MM.1S (cell line): ENCODE measurements around the gene ACSS1.

Source experiments
- DNase-seq: peaks from one replicate; pipeline ENCODE4 v3.0.0-alpha.2; 2015
- H2AFZ ChIP-seq: fragments of 300-600 bp; sonication (generic); 2 replicates; pipeline ENCODE4 v1.6.0; 2016; ENCODE audit warnings: antibody characterized with exemption, low read length
- H3F3A ChIP-seq: fragments of 300-600 bp; sonication (generic); 2 replicates; pipeline ENCODE4 v1.6.1; 2016; ENCODE audit warnings: mild to moderate bottlenecking, antibody characterized with exemption, low read length, moderate library complexity, mixed read lengths; ENCODE audit not compliant: insufficient read depth
- H3K27ac ChIP-seq: fragments of 300-600 bp; sonication (generic); 2 replicates; pipeline ENCODE4 v1.5.1; 2016; ENCODE audit warnings: mild to moderate bottlenecking, low read length
- H3K27me3 ChIP-seq: fragments of 300-600 bp; sonication (generic); replicated peaks from 2 replicates; pipeline ENCODE4 v1.6.0; 2016; ENCODE audit warnings: low read length; ENCODE audit not compliant: insufficient read depth
- H3K36me3 ChIP-seq: fragments of 300-600 bp; sonication (generic); replicated peaks from 2 replicates; pipeline ENCODE4 v1.6.1; 2016; ENCODE audit warnings: mild to moderate bottlenecking, low read length, mixed read lengths; ENCODE audit not compliant: insufficient read depth
- H3K4me1 ChIP-seq: fragments of 300-600 bp; sonication (generic); 2 replicates; pipeline ENCODE4 v1.6.1; 2016; ENCODE audit warnings: low read length, mixed read lengths
- H3K4me2 ChIP-seq: fragments of 300-600 bp; sonication (generic); 2 replicates; pipeline ENCODE4 v1.6.0; 2016; ENCODE audit warnings: low read depth, low read length
- H3K4me3 ChIP-seq: fragments of 300-600 bp; sonication (generic); 2 replicates; pipeline ENCODE4 v1.5.1; 2016; ENCODE audit warnings: low read length, mixed read lengths
- H3K79me2 ChIP-seq: fragments of 300-600 bp; sonication (generic); 2 replicates; pipeline ENCODE4 v1.6.1; 2016; ENCODE audit warnings: mixed run types, low read length, mixed read lengths
- H3K9ac ChIP-seq: fragments of 300-600 bp; sonication (generic); 2 replicates; pipeline ENCODE4 v1.6.1; 2016; ENCODE audit warnings: low read length, mixed read lengths
- H3K9me2 ChIP-seq: fragments of 300-600 bp; sonication (generic); replicated peaks from 2 replicates; pipeline ENCODE4 v1.6.1; 2016; ENCODE audit warnings: mild to moderate bottlenecking, low read length, mixed read lengths; ENCODE audit not compliant: insufficient read depth
- H3K9me3 ChIP-seq: fragments of 300-600 bp; sonication (generic); replicated peaks from 2 replicates; pipeline ENCODE4 v1.6.1; 2016; ENCODE audit warnings: mild to moderate bottlenecking, low read length, mixed read lengths; ENCODE audit not compliant: insufficient read depth
- H4K20me1 ChIP-seq: fragments of 300-600 bp; sonication (generic); 2 replicates; pipeline ENCODE4 v1.6.1; 2016; ENCODE audit warnings: mild to moderate bottlenecking, low read length, moderate library complexity, mixed read lengths; ENCODE audit not compliant: insufficient read depth
- EZH2 ChIP-seq: fragments of 300-600 bp; sonication (generic); optimal IDR thresholded peaks from 2 replicates; pipeline ENCODE3; 2017; ENCODE audit warnings: low read depth, mild to moderate bottlenecking, antibody characterized with exemption, low read length, mixed read lengths
- EZH2phosphoT487 ChIP-seq: fragments of 300-600 bp; sonication (generic); IDR thresholded peaks from 2 replicates; pipeline ENCODE4 v1.6.1; 2018; ENCODE audit warnings: antibody characterized with exemption, low read length
- TF ChIP-seq, protein P1 (sequence below): fragments of 300-600 bp; sonication (generic); IDR thresholded peaks from 2 replicates; pipeline ENCODE4 v1.5.1; 2016; ENCODE audit warnings: antibody characterized with exemption, low read length, mixed read lengths

Gene ACSS1

GRCh38 chr20:25033265-25033923 lies 24.5 kb downstream of the ACSS1 start:
- Histone ChIP-seq H3F3A (peaks cover 16% of the 10 kb centered on the region), H3K4me3 (no peak overlapping the region), H3K79me2 (peaks cover 87% of the 10 kb centered on the region), H3K27me3 (no peaks in the 10 kb centered on the region), H3K4me1 (peaks cover 30% of the 10 kb centered on the region), H3K36me3 (no peaks in the 10 kb centered on the region), H2AFZ (no peak overlapping the region), H3K9ac (no peak overlapping the region), H3K9me2 (no peaks in the 10 kb centered on the region), H3K4me2 (no peak overlapping the region), H4K20me1 (no peaks in the 10 kb centered on the region; the same call in 1 of the 2 replicates), H3K9me3 (no peaks in the 10 kb centered on the region), H3K27ac (no peak overlapping the region)
- no peak for TF ChIP-seq EZH2phosphoT487
- no peak for DNase-seq

DNA sequence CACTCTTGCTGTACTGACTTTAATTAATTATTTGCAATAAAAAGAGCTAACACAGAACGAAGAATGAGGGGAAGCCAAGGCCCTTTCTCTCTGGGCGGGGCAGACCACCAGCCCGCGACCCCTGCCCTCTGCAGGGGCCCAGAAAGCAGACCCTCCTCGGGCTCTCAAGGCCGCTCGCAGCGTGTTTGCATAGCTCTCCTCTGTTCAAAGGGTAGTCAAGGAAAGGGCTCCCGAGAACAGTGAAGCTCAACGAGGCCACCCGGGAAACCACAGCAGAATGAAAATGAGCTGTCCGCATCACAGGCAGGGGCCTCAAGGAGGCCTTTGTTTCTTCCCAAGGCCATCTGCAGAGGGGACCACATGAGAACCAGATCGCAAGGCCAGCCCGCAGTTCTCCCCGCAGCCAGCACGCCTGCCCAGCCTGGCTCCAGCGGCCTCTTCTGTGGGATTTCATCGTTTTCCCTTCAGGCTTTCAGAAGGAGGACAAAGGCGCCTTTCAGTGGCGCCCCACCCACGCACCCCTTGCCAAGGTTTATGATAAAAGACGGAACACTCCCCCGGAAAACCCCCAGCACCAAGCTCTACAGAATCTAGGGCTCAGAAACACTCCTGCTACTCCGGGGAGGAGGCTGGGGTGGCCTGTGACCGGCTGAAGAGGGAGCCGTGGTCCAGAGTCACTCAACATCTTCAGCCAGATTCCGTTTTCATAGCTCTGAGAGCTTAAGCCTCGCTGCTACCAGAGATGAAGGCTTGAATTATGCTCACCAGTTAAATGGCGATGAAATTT lies 25.3 kb downstream of the ACSS1 start:
- peaks cover 16% of the 10 kb centered on the region for H3F3A ChIP-seq
- no peak overlapping the region for H2AFZ ChIP-seq
- H3K4me1 ChIP-seq: peaks cover 23% of the 10 kb centered on the region
- H3K9ac ChIP-seq: no peak overlapping the region
- H3K27me3 ChIP-seq: no peaks in the 10 kb centered on the region
- no peak for TF ChIP-seq EZH2
- TF ChIP-seq, protein P1, sequence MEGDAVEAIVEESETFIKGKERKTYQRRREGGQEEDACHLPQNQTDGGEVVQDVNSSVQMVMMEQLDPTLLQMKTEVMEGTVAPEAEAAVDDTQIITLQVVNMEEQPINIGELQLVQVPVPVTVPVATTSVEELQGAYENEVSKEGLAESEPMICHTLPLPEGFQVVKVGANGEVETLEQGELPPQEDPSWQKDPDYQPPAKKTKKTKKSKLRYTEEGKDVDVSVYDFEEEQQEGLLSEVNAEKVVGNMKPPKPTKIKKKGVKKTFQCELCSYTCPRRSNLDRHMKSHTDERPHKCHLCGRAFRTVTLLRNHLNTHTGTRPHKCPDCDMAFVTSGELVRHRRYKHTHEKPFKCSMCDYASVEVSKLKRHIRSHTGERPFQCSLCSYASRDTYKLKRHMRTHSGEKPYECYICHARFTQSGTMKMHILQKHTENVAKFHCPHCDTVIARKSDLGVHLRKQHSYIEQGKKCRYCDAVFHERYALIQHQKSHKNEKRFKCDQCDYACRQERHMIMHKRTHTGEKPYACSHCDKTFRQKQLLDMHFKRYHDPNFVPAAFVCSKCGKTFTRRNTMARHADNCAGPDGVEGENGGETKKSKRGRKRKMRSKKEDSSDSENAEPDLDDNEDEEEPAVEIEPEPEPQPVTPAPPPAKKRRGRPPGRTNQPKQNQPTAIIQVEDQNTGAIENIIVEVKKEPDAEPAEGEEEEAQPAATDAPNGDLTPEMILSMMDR: no peak
- no peak for TF ChIP-seq EZH2phosphoT487
- no peaks in the 10 kb centered on the region for H3K36me3 ChIP-seq
- H4K20me1 ChIP-seq: no peaks in the 10 kb centered on the region; the same call in 1 of the 2 replicates
- no peaks in the 10 kb centered on the region for H3K9me2 ChIP-seq
- H3K4me3 ChIP-seq: no peak overlapping the region
- H3K79me2 ChIP-seq: peaks cover 87% of the 10 kb centered on the region
- no peaks in the 10 kb centered on the region for H3K9me3 ChIP-seq
- H3K27ac ChIP-seq: no peak overlapping the region
- no peak for DNase-seq
- H3K4me2 ChIP-seq: no peak overlapping the region

DNA sequence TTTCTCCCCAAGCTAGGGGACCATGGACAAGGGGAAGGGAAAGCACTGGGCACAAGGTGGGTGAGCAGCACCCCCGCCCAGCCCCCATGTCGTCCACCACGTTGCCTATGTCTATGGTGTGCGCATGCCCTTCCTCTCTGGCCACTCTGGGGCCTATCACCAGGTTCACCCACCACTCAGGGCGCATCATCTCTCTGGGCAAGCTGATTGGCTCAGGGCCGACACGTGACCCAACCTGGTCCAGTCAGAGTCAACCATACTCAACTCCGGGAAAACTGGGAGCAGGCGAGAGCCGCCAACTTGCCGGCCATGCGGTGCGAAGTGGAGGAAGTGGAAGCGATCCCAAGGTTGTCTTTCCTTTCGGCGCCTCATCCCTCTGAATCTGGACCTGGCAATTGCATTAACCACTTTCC lies 25.9 kb downstream of the ACSS1 start:
- TF ChIP-seq EZH2 (no peak), EZH2phosphoT487 (no peak)
- TF ChIP-seq, protein P1: no peak
- H4K20me1 ChIP-seq: no peaks in the 10 kb centered on the region; the same call in 1 of the 2 replicates
- H3K27ac ChIP-seq: no peak overlapping the region
- H3K27me3 ChIP-seq: no peaks in the 10 kb centered on the region
- no peak overlapping the region for H3K4me3 ChIP-seq
- H3K36me3 ChIP-seq: no peaks in the 10 kb centered on the region
- no peaks in the 10 kb centered on the region for H3K9me2 ChIP-seq
- DNase-seq: no peak
- H3K4me1 ChIP-seq: peaks cover 17% of the 10 kb centered on the region
- H2AFZ ChIP-seq: no peak overlapping the region
- H3F3A ChIP-seq: peaks cover 13% of the 10 kb centered on the region; the same call in 1 of the 2 replicates
- no peak overlapping the region for H3K4me2 ChIP-seq
- no peaks in the 10 kb centered on the region for H3K9me3 ChIP-seq
- H3K9ac ChIP-seq: no peak overlapping the region
- peaks cover 85% of the 10 kb centered on the region for H3K79me2 ChIP-seq
